IMR-90 (cell line): ENCODE results near the gene RRP15. TPM values are rescaled to one million over a fixed set of nuclear protein-coding genes. Genes with fewer than 3 reads are reported as not detected.

Experiments
- ATAC-seq: fragments of 200-7000 bp; cut with Tn5 transposase; 2 replicates; pipeline ENCODE4 v1.9.1; 2020; ENCODE audit warnings: low read depth, mild to moderate bottlenecking, moderate library complexity
- BruUV-seq: library from RNA; stranded (reverse); fragments of 400-500 nt; replicated peaks from 2 replicates; lab custom pipeline; 2021; lab: Mats Ljungman, UMichigan
- CTCF ChIA-PET: fragments of 300-600 bp; formaldehyde crosslinking; extraction: SDS; loops from one replicate; lab custom pipeline; 2021; ENCODE audit warnings: antibody characterized with exemption; lab: Yijun Ruan, JAX
- POLR2A ChIA-PET: fragments of 300-600 bp; sonication (Branson Sonifier 250); formaldehyde crosslinking; loops from one replicate; lab custom pipeline; 2022; ENCODE audit warnings: antibody characterized with exemption; ENCODE audit not compliant: unreplicated experiment; lab: Charles Lee
- DNase-seq: peaks from one replicate; pipeline ENCODE4 v3.0.0; 2013
- H2AFZ ChIP-seq: replicated peaks from 2 replicates; pipeline ENCODE3; 2013; ENCODE audit warnings: low read length, mild to moderate bottlenecking; ENCODE audit not compliant: poor library complexity
- H2AK5ac ChIP-seq: 2 replicates; pipeline ENCODE4 v1.6.1; 2013; ENCODE audit warnings: low read depth, low read length, inconsistent platforms
- H2AK9ac ChIP-seq: replicated peaks from 2 replicates; pipeline ENCODE3; 2013; ENCODE audit warnings: mild to moderate bottlenecking, low read depth, low read length, moderate library complexity; ENCODE audit not compliant: poor library complexity
- H2BK120ac ChIP-seq: 2 replicates; pipeline ENCODE4 v1.6.1; 2013; ENCODE audit warnings: low read depth, low read length, inconsistent platforms
- H2BK15ac ChIP-seq: 3 replicates; pipeline ENCODE4 v1.6.1; 2013; ENCODE audit warnings: low read depth, low read length, inconsistent platforms
- H2BK20ac ChIP-seq: 2 replicates; pipeline ENCODE4 v1.6.1; 2013; ENCODE audit warnings: low read depth, mild to moderate bottlenecking, inconsistent platforms, low read length, moderate library complexity
- H2BK5ac ChIP-seq: 2 replicates; pipeline ENCODE4 v1.6.1; 2013; ENCODE audit warnings: mild to moderate bottlenecking, low read depth, low read length, inconsistent platforms; ENCODE audit not compliant: poor library complexity, severe bottlenecking
- H3K14ac ChIP-seq: replicated peaks from 2 replicates; pipeline ENCODE4 v1.6.1; 2013; ENCODE audit warnings: low read depth, low read length, inconsistent platforms
- H3K18ac ChIP-seq: 2 replicates; pipeline ENCODE4 v1.6.1; 2013; ENCODE audit warnings: low read depth, low read length, control low read depth
- H3K23ac ChIP-seq: 2 replicates; pipeline ENCODE4 v1.6.1; 2013; ENCODE audit warnings: low read depth, low read length, inconsistent platforms
- H3K27ac ChIP-seq: 2 replicates; pipeline ENCODE4 v1.5.1; 2013; ENCODE audit warnings: mild to moderate bottlenecking, control low read depth, low read length; ENCODE audit not compliant: insufficient read depth
- H3K27me3 ChIP-seq: 2 replicates; pipeline ENCODE4 v1.6.1; 2013; ENCODE audit warnings: low read length; ENCODE audit not compliant: control insufficient read depth, insufficient read depth
- H3K36me3 ChIP-seq: 2 replicates; pipeline ENCODE4 v1.6.1; 2013; ENCODE audit warnings: low read length, mixed read lengths; ENCODE audit not compliant: control insufficient read depth, insufficient read depth
- H3K4ac ChIP-seq: 2 replicates; pipeline ENCODE4 v1.6.1; 2013; ENCODE audit warnings: low read depth, low read length, inconsistent platforms
- H3K4me1 ChIP-seq: 2 replicates; pipeline ENCODE4 v1.6.1; 2013; ENCODE audit warnings: low read length, mixed read lengths; ENCODE audit not compliant: control insufficient read depth, insufficient read depth
- H3K4me2 ChIP-seq: 2 replicates; pipeline ENCODE4 v1.6.1; 2013; ENCODE audit warnings: low read depth, mild to moderate bottlenecking, control low read depth, low read length, moderate library complexity
- H3K4me3 ChIP-seq: 2 replicates; pipeline ENCODE4 v1.5.1; 2013; ENCODE audit warnings: low read depth, mild to moderate bottlenecking, control low read depth, low read length, moderate library complexity; ENCODE audit not compliant: insufficient read depth
- H3K56ac ChIP-seq: 2 replicates; pipeline ENCODE4 v1.6.1; 2013; ENCODE audit warnings: low read length, inconsistent platforms; ENCODE audit not compliant: insufficient read depth; ENCODE audit errors: extremely low read depth
- H3K79me1 ChIP-seq, 2 experiments: 2 replicates each; pipeline ENCODE4 v1.6.1; 2013; ENCODE audit warnings: low read length in 2 of 2, inconsistent platforms in 1 of 2, low read depth in 1 of 2
- H3K9ac ChIP-seq: 2 replicates; pipeline ENCODE4 v1.6.1; 2013; ENCODE audit warnings: low read depth, low read length, control low read depth
- H3K9me1 ChIP-seq: 2 replicates; pipeline ENCODE4 v1.6.1; 2013; ENCODE audit warnings: low read length, inconsistent platforms; ENCODE audit not compliant: insufficient read depth
- H3K9me3 ChIP-seq: 2 replicates; pipeline ENCODE4 v1.6.1; 2013; ENCODE audit warnings: low read length; ENCODE audit not compliant: control insufficient read depth, insufficient read depth
- H4K20me1 ChIP-seq: 2 replicates; pipeline ENCODE4 v1.6.1; 2013; ENCODE audit warnings: low read length, inconsistent platforms; ENCODE audit not compliant: insufficient read depth
- H4K5ac ChIP-seq: 2 replicates; pipeline ENCODE4 v1.6.1; 2013; ENCODE audit warnings: mild to moderate bottlenecking, low read depth, low read length, control low read depth
- H4K8ac ChIP-seq, 2 experiments: 2 replicates each; pipeline ENCODE4 v1.6.1; 2013; ENCODE audit warnings: low read depth in 2 of 2, low read length in 2 of 2, control low read depth in 1 of 2, inconsistent platforms in 1 of 2
- H4K91ac ChIP-seq: 2 replicates; pipeline ENCODE4 v1.6.1; 2013; ENCODE audit warnings: low read depth, low read length, inconsistent platforms; ENCODE audit not compliant: insufficient read depth
- BHLHE40 ChIP-seq: fragments of 150-350 bp; IDR thresholded peaks from 2 replicates; pipeline ENCODE4 v1.6.1; 2016; ENCODE audit warnings: mild to moderate bottlenecking, low read depth, low read length
- MAFK ChIP-seq: IDR thresholded peaks from 2 replicates; pipeline ENCODE4 v1.6.1; 2012; ENCODE audit warnings: low read depth, low read length, improper control_type of control experiment
- MXI1 ChIP-seq: IDR thresholded peaks from 2 replicates; pipeline ENCODE4 v1.6.1; 2012; ENCODE audit warnings: low read depth, mild to moderate bottlenecking, low read length, moderate library complexity, borderline replicate concordance
- NFE2L2 ChIP-seq: fragments of 150-350 bp; IDR thresholded peaks from 2 replicates; pipeline ENCODE4 v1.6.1; 2016; ENCODE audit warnings: low read depth, mild to moderate bottlenecking, low read length
- POLR2A ChIP-seq: IDR thresholded peaks from 2 replicates; pipeline ENCODE4 v1.6.1; 2012; ENCODE audit warnings: mild to moderate bottlenecking, low read depth, low read length
- RAD21 ChIP-seq: IDR thresholded peaks from 2 replicates; pipeline ENCODE4 v1.6.1; 2012; ENCODE audit warnings: low read length, improper control_type of control experiment
- RCOR1 ChIP-seq: IDR thresholded peaks from 2 replicates; pipeline ENCODE4 v1.6.1; 2012; ENCODE audit warnings: mild to moderate bottlenecking, low read length, improper control_type of control experiment; ENCODE audit not compliant: insufficient replicate concordance
- RFX5 ChIP-seq: IDR thresholded peaks from 2 replicates; pipeline ENCODE4 v1.8.0; 2012; ENCODE audit warnings: low read depth, mild to moderate bottlenecking, low read length, moderate library complexity
- SMC3 ChIP-seq: fragments of 150-350 bp; IDR thresholded peaks from 2 replicates; pipeline ENCODE4 v1.6.1; 2016; ENCODE audit warnings: low read depth, mild to moderate bottlenecking, antibody characterized with exemption, low read length, moderate library complexity
- dilution Hi-C: fragments of 300-500 bp; cut with HindIII; formaldehyde crosslinking; loops from one replicate; pipeline ENCODE4 v1.14.3; 2018; ENCODE audit warnings: low sequenced_read_pairs; ENCODE audit not compliant: unreplicated experiment
- in situ Hi-C: fragments of 300-500 bp; cut with MboI; formaldehyde crosslinking; loops from 3 replicates; pipeline ENCODE4 v1.14.3; 2019; ENCODE audit warnings: low sequenced_read_pairs, inconsistent platforms, mixed read lengths
- intact Hi-C: fragments of 100-400 bp; cut with micrococcal nuclease; formaldehyde crosslinking; loops from 2 replicates; pipeline ENCODE4 v1.10.0; 2022
- polyA plus RNA-seq, 3 experiments: library from polyadenylated mRNA; depleted of rRNA; stranded (reverse); fragments of >200 nt; gene quantifications; 2 replicates each; pipeline ENCODE4 v1.2.3, GENCODE V29; 2012; ENCODE audit warnings: low replicate concordance in 1 of 3
- total RNA-seq: library from RNA; depleted of rRNA; stranded (reverse); fragments of >200 nt; gene quantifications from 2 replicates; pipeline ENCODE4 v1.2.3, GENCODE V29; 2012
- TF ChIP-seq, protein P1 (sequence below): fragments of 150-350 bp; IDR thresholded peaks from 2 replicates; pipeline ENCODE4 v1.6.1; 2017; ENCODE audit warnings: mild to moderate bottlenecking, antibody characterized with exemption, low read length, low read depth
- TF ChIP-seq, protein P2 (sequence below): conservative IDR thresholded peaks from 2 replicates; pipeline ENCODE4 v1.5.1; 2012; ENCODE audit warnings: mild to moderate bottlenecking, low read depth, low read length, improper control_type of control experiment

The RRP15 gene
- total and polyA plus RNA-seq, 2 of the 4 experiments (the other 2 are of a cell fraction), result 3.1 to 4.1 TPM

DNA sequence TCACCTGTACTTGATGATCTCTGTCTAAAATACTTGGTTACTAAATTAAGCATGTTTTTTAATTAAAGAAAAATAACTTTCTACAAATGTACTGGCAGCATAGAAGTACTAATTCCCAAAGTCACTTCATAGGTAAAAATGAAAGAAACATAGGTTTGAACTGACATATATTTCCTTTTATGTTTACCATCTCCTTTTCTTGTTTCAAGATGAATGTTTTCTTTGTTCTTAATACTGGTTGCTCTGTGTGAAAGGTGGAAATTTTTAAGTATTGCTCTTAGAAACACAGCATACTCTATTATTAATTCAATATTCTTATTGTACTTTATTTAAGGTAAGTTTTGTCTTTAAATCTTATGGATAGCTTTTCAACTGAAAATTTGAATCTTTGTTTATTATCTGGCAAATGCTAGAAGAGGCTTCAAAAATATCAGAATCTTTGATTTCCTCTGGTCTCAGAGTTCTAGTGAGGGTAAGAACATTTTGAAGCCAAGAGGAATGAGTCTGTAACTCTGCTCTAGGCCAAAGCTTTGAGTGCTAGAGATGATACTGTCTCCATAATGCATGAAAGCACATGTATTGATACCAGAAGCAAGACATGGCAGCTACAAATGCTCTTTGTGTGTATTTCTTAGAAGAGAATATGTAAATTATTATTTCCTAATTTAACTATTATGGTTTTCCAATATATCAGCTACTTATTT lies 18.2 kb downstream of the RRP15 start:
- in situ Hi-C loops, result no loop called here
- Histone ChIP-seq H3K4me2 (no peak overlapping the region), H4K91ac (no peak overlapping the region), H2AFZ (no peak overlapping the region), H3K18ac (no peak overlapping the region), H3K23ac (no peak overlapping the region), H3K36me3 (no peaks in the 10 kb centered on the region), H3K9me3 (no peaks in the 10 kb centered on the region), H4K20me1 (no peaks in the 10 kb centered on the region), H3K9me1 (no peaks in the 10 kb centered on the region), H2BK15ac (no peak overlapping the region), H3K27ac (no peak overlapping the region), H3K4me3 (no peak overlapping the region), H2AK9ac (no peak overlapping the region), H3K79me1 (peaks cover 9 to 20% of the 10 kb centered on the region in 2 experiments; a peak in 3 of 4 replicates), H4K5ac (no peak overlapping the region), H2BK120ac (no peak overlapping the region), H3K4ac (no peak overlapping the region), H4K8ac (no peak overlapping the region), H3K14ac (no peak overlapping the region), H3K9ac (no peak overlapping the region), H3K56ac (no peak overlapping the region), H3K4me1 (peaks cover 2% of the 10 kb centered on the region; the same call in 1 of the 2 replicates), H2BK5ac (no peak overlapping the region), H3K27me3 (no peaks in the 10 kb centered on the region), H2BK20ac (no peak overlapping the region), H2AK5ac (no peak overlapping the region)
- dilution Hi-C loops, result no loop called here
- no peak for DNase-seq
- TF ChIP-seq RAD21 (no peak), RFX5 (no peak), BHLHE40 (no peak), MXI1 (no peak), SMC3 (no peak), RCOR1 (no peak), POLR2A (no peak), NFE2L2 (no peak), MAFK (no peak)
- TF ChIP-seq, protein P1, sequence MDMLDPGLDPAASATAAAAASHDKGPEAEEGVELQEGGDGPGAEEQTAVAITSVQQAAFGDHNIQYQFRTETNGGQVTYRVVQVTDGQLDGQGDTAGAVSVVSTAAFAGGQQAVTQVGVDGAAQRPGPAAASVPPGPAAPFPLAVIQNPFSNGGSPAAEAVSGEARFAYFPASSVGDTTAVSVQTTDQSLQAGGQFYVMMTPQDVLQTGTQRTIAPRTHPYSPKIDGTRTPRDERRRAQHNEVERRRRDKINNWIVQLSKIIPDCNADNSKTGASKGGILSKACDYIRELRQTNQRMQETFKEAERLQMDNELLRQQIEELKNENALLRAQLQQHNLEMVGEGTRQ, result no peak
- TF ChIP-seq, protein P2, sequence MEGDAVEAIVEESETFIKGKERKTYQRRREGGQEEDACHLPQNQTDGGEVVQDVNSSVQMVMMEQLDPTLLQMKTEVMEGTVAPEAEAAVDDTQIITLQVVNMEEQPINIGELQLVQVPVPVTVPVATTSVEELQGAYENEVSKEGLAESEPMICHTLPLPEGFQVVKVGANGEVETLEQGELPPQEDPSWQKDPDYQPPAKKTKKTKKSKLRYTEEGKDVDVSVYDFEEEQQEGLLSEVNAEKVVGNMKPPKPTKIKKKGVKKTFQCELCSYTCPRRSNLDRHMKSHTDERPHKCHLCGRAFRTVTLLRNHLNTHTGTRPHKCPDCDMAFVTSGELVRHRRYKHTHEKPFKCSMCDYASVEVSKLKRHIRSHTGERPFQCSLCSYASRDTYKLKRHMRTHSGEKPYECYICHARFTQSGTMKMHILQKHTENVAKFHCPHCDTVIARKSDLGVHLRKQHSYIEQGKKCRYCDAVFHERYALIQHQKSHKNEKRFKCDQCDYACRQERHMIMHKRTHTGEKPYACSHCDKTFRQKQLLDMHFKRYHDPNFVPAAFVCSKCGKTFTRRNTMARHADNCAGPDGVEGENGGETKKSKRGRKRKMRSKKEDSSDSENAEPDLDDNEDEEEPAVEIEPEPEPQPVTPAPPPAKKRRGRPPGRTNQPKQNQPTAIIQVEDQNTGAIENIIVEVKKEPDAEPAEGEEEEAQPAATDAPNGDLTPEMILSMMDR, result no peak
- ChIA-PET CTCF (interaction anchor here (1.2 kb wide), 1 partner anchor 15 kb away, joined by 3 read pairs; no protein-coding TSS in a partner anchor), POLR2A (no interaction called here)
- BruUV-seq, result no TSS peak
- ATAC-seq, result no peak
- intact Hi-C loops, result no loop called here
